Upper lobe of left lung (tissue), 4 donors: ENCODE results near the gene AMOTL1.

ENCODE experiments used
- EP300 ChIP-seq, 4 donors: sonication (generic); formaldehyde crosslinking; IDR thresholded peaks; one replicate each; pipeline ENCODE4 v1.5.1; 2017; ENCODE audit warnings: antibody characterized with exemption in 4 of 4, control low read depth in 2 of 4
- POLR2A ChIP-seq, 4 donors: fragments of 450-650 bp; IDR thresholded peaks; one replicate each; pipeline ENCODE4 v1.5.1; 2016 to 2017; ENCODE audit warnings: antibody characterized with exemption in 4 of 4, mild to moderate bottlenecking in 2 of 4
- TF ChIP-seq, protein P1 (sequence below), 6 experiments: fragments of 450-650 bp in 4 of 6; fragments of 200-600 bp in 2 of 6; sonication (generic) in 2 of 6; IDR thresholded peaks; one replicate each; pipeline ENCODE4 v1.5.1; 2016 to 2019; ENCODE audit warnings: antibody characterized with exemption in 6 of 6

DNA sequence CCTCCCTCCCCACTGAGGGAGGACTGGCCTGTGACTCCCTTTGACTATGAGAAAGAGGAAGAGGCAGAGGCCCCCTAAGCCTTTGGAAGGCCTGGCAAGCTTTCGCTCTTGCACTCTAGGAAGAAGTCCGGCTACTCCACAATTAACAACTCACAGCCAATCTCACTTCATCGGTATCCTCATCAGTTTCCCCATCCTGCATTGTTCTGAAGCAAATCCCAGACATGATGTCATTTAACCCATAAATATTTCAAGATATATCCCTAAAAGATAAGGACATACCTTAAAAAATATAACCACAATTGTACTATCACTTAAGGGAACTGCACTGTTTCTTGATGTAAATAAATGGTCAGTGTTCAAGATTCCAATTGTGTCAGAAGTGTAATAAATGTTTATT is 142.1 kb downstream of the AMOTL1 start:
- TF ChIP-seq, protein P1, sequence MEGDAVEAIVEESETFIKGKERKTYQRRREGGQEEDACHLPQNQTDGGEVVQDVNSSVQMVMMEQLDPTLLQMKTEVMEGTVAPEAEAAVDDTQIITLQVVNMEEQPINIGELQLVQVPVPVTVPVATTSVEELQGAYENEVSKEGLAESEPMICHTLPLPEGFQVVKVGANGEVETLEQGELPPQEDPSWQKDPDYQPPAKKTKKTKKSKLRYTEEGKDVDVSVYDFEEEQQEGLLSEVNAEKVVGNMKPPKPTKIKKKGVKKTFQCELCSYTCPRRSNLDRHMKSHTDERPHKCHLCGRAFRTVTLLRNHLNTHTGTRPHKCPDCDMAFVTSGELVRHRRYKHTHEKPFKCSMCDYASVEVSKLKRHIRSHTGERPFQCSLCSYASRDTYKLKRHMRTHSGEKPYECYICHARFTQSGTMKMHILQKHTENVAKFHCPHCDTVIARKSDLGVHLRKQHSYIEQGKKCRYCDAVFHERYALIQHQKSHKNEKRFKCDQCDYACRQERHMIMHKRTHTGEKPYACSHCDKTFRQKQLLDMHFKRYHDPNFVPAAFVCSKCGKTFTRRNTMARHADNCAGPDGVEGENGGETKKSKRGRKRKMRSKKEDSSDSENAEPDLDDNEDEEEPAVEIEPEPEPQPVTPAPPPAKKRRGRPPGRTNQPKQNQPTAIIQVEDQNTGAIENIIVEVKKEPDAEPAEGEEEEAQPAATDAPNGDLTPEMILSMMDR (IDR thresholded peaks at IDR 0.05): no peak
- TF ChIP-seq POLR2A (IDR thresholded peaks at IDR 0.05) (no peak), EP300 (IDR thresholded peaks at IDR 0.05) (no peak)
